HepG2 (cell line): ENCODE results near the gene PPARA. TPM values are rescaled to one million over a fixed set of nuclear protein-coding genes. Genes with fewer than 3 reads are reported as not detected.

Experiments used
- CEBPG ChIP-seq: IDR thresholded peaks from 2 replicates; pipeline ENCODE4 v1.6.1; 2016
- CHD4 ChIP-seq: fragments of 200-600 bp; sonication (generic); IDR thresholded peaks from 2 replicates; pipeline ENCODE4 v1.7.0; 2017; ENCODE audit warnings: mild to moderate bottlenecking, low read length, borderline replicate concordance
- DZIP1 ChIP-seq: sonication (generic); formaldehyde crosslinking; IDR thresholded peaks from 2 replicates; pipeline ENCODE4 v1.5.0; 2020; ENCODE audit warnings: mild to moderate bottlenecking, missing genetic modification reagents
- GATAD2A ChIP-seq: IDR thresholded peaks from 2 replicates; pipeline ENCODE4 v1.6.1; 2016
- HOXA3 ChIP-seq: sonication (generic); formaldehyde crosslinking; IDR thresholded peaks from 2 replicates; pipeline ENCODE4 v1.5.0; 2020; ENCODE audit warnings: missing genetic modification reagents
- MAFF ChIP-seq: IDR thresholded peaks from 2 replicates; pipeline ENCODE4 v1.6.1; 2011; ENCODE audit warnings: low read depth, low read length, improper control_type of control experiment
- MTERF4 ChIP-seq: sonication (generic); formaldehyde crosslinking; IDR thresholded peaks from 2 replicates; pipeline ENCODE4 v1.8.0; 2023; ENCODE audit warnings: mild to moderate bottlenecking, missing genetic modification reagents
- RBFOX2 ChIP-seq: fragments of 200-400 bp; formaldehyde crosslinking; IDR thresholded peaks from 2 replicates; pipeline ENCODE4 v1.6.1; 2017; ENCODE audit warnings: low read depth, mild to moderate bottlenecking, low read length
- RFX3 ChIP-seq: IDR thresholded peaks from 2 replicates; pipeline ENCODE4 v1.6.1; 2016; ENCODE audit warnings: missing biosample characterization, missing genetic modification reagents
- SATB2 ChIP-seq: sonication (generic); formaldehyde crosslinking; IDR thresholded peaks from 2 replicates; pipeline ENCODE4 v1.5.0; 2020; ENCODE audit warnings: missing genetic modification reagents
- SP140L ChIP-seq: sonication (generic); formaldehyde crosslinking; IDR thresholded peaks from 2 replicates; pipeline ENCODE4 v1.4.0; 2020; ENCODE audit warnings: missing genetic modification reagents, borderline replicate concordance
- TBL1XR1 ChIP-seq: fragments of 150-350 bp; IDR thresholded peaks from 2 replicates; pipeline ENCODE4 v1.6.1; 2014; ENCODE audit warnings: borderline replicate concordance, low read length; ENCODE audit not compliant: partially characterized antibody
- TEAD2 ChIP-seq: sonication (generic); formaldehyde crosslinking; IDR thresholded peaks from 2 replicates; pipeline ENCODE4 v1.9.0; 2021; ENCODE audit warnings: missing genetic modification reagents
- THYN1 ChIP-seq: sonication (generic); formaldehyde crosslinking; IDR thresholded peaks from 2 replicates; pipeline ENCODE4 v1.8.1; 2023; ENCODE audit warnings: low read depth, mild to moderate bottlenecking, moderate library complexity, missing genetic modification reagents, borderline replicate concordance
- TP53 ChIP-seq: sonication (generic); formaldehyde crosslinking; conservative IDR thresholded peaks from 2 replicates; pipeline ENCODE4 v1.4.0; 2020; ENCODE audit warnings: missing genetic modification reagents
- ZFX ChIP-seq: sonication (generic); formaldehyde crosslinking; IDR thresholded peaks from 2 replicates; pipeline ENCODE4 v1.4.0; 2020; ENCODE audit warnings: mild to moderate bottlenecking, low read depth, missing genetic modification reagents, moderate library complexity
- ZMYM4 ChIP-seq: sonication (generic); formaldehyde crosslinking; IDR thresholded peaks from 2 replicates; pipeline ENCODE4 v1.8.1; 2023; ENCODE audit warnings: mild to moderate bottlenecking, missing genetic modification reagents
- ZNF17 ChIP-seq: sonication (generic); formaldehyde crosslinking; IDR thresholded peaks from 2 replicates; pipeline ENCODE4 v1.5.0; 2020; ENCODE audit warnings: mild to moderate bottlenecking, missing genetic modification reagents
- ZNF605 ChIP-seq: sonication (generic); formaldehyde crosslinking; IDR thresholded peaks from 2 replicates; pipeline ENCODE4 v1.8.0; 2022; ENCODE audit warnings: mild to moderate bottlenecking, missing genetic modification reagents
- ZNF619 ChIP-seq: sonication (generic); formaldehyde crosslinking; IDR thresholded peaks from 2 replicates; pipeline ENCODE4 v1.4.0; 2020; ENCODE audit warnings: mild to moderate bottlenecking, missing genetic modification reagents
- ZSCAN21 ChIP-seq: sonication (generic); formaldehyde crosslinking; IDR thresholded peaks from 2 replicates; pipeline ENCODE4 v1.8.0; 2022; ENCODE audit warnings: mild to moderate bottlenecking, missing genetic modification reagents, moderate library complexity, borderline replicate concordance
- ZSCAN9 ChIP-seq: IDR thresholded peaks from 2 replicates; pipeline ENCODE4 v1.6.1; 2016; ENCODE audit warnings: borderline replicate concordance
- polyA plus RNA-seq, 8 experiments: library from polyadenylated mRNA; depleted of rRNA in 3 of 8; stranded (reverse) in 7 of 8; unstranded in 1 of 8; fragments of >200 nt; fragmentation: Illumina TruSeq in 4 of 8; extraction: Trizol in 4 of 8; gene quantifications; 2 replicates each; pipeline versions ENCODE4 v1.2.1 to v1.2.3, GENCODE V29; 2011 to 2016; ENCODE audit warnings: low read depth in 4 of 8, missing spikeins in 1 of 8, mixed read lengths in 1 of 8; ENCODE audit not compliant: insufficient read depth in 1 of 8
- total RNA-seq, 5 experiments: library from RNA; depleted of rRNA; stranded (reverse); fragments of >200 nt; fragmentation: Illumina TruSeq; extraction: Trizol; gene quantifications; 2 replicates each; pipeline ENCODE4 v1.2.3, GENCODE V29; 2016; ENCODE audit warnings: low read depth in 1 of 5
- TF ChIP-seq, protein P1 (sequence below), 2 experiments: sonication (generic) in 1 of 2; formaldehyde crosslinking in 1 of 2; IDR thresholded peaks; 2 replicates each; pipeline versions ENCODE4 v1.5.1 to v1.6.1; 2011 to 2020; ENCODE audit warnings: borderline replicate concordance in 1 of 2, low read depth in 1 of 2, low read length in 1 of 2, mild to moderate bottlenecking in 1 of 2, missing genetic modification reagents in 1 of 2, moderate library complexity in 1 of 2
- TF ChIP-seq, protein P2 (sequence below): sonication (generic); formaldehyde crosslinking; IDR thresholded peaks from 2 replicates; pipeline ENCODE4 v1.8.0; 2022; ENCODE audit warnings: missing genetic modification reagents, mild to moderate bottlenecking, borderline replicate concordance

Gene PPARA
- total and polyA plus RNA-seq, 2 of the 13 experiments (the other 11 are each of a cell fraction or from before 2014, with no cell fraction given) = 18.2 to 24.7 TPM

DNA sequence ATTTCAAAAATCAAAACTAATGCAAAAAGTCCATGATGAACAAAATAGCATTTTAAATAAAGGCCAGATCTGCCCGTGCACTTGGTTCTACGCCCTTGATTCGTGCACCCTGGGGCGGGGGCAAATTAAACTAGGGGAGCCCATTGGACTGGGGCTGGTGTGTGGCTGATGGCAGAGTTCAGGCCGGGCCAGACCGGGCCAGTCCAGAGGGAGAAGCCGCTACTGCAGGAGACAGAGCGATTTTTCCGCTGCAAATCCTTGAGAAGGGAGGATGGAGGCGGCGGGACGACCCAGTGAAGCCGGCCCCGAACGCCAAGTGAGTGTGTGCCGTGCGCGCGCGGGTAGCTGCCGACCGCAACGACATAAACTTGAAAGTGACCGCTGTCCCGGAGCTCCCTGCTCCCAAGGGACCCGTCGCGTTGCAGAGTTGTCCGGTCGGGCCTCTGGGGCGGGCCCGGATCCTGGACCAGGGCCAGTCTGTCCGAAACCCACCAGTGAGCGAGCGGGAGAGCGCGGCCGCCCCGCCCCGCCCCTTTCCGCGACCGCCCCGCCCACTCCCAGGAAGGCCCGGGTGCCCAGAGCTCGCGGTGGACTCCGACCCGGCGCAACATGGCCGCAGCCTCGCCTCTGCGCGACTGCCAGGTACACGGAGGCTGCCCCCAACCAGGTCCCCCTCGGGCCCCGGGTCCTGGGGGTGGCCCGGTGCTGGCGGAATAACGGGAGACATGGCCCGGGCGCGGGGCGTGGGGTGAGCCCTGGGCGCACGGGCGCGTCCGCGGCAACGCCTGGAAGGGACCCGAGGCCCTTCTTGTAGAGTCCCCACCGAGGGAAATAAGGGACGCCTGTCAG is 117.3 kb downstream of the PPARA start, which contains the start of gene TTC38 (continued):
- TF ChIP-seq ZFX (CRISPR knock-in tag) (peak; percentile 84), RFX3 (CRISPR knock-in tag) (no peak), SATB2 (CRISPR knock-in tag) (no peak), ZNF17 (no peak), ZSCAN9 (CRISPR knock-in tag) (0 out of 2 replicates have a peak, but pooled peaks have one; percentile 52), HOXA3 (no peak; the same call in 1 of the 2 replicates), MTERF4 (CRISPR knock-in tag) (no peak), RBFOX2 (peak; percentile 95), ZSCAN21 (CRISPR knock-in tag) (peak; percentile 54; the same call in 1 of the 2 replicates), ZMYM4 (CRISPR knock-in tag) (no peak), TBL1XR1 (peak; percentile 81), TEAD2 (CRISPR knock-in tag) (no peak), ZNF619 (CRISPR knock-in tag) (no peak), GATAD2A (CRISPR knock-in tag) (peak; percentile 46; the same call in 1 of the 2 replicates), TP53 (CRISPR knock-in tag) (no peak), DZIP1 (CRISPR knock-in tag) (no peak), THYN1 (CRISPR knock-in tag) (no peak), CHD4 (no peak), CEBPG (CRISPR knock-in tag) (no peak), ZNF605 (CRISPR knock-in tag) (no peak), MAFF (no peak), SP140L (CRISPR knock-in tag) (peak; percentile 87; the same call in 1 of the 2 replicates)
- TF ChIP-seq, protein P1, sequence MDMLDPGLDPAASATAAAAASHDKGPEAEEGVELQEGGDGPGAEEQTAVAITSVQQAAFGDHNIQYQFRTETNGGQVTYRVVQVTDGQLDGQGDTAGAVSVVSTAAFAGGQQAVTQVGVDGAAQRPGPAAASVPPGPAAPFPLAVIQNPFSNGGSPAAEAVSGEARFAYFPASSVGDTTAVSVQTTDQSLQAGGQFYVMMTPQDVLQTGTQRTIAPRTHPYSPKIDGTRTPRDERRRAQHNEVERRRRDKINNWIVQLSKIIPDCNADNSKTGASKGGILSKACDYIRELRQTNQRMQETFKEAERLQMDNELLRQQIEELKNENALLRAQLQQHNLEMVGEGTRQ (IDR thresholded peaks at IDR 0.05; ENCODE audit: low read depth, low read length) = no peak
- TF ChIP-seq, protein P1 (CRISPR knock-in tag; IDR thresholded peaks at IDR 0.05; ENCODE audit: borderline replicate concordance) = no peak
- TF ChIP-seq, protein P2, sequence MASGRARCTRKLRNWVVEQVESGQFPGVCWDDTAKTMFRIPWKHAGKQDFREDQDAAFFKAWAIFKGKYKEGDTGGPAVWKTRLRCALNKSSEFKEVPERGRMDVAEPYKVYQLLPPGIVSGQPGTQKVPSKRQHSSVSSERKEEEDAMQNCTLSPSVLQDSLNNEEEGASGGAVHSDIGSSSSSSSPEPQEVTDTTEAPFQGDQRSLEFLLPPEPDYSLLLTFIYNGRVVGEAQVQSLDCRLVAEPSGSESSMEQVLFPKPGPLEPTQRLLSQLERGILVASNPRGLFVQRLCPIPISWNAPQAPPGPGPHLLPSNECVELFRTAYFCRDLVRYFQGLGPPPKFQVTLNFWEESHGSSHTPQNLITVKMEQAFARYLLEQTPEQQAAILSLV = no peak
